K562 (cell line): Measurements from ENCODE around the gene VDAC2. TPM values are rescaled to one million over a fixed set of nuclear protein-coding genes. Genes with fewer than 3 reads are reported as not detected.

ENCODE experiments used
- CBX8 ChIP-seq: fragments of 200-600 bp; sonication (generic); IDR thresholded peaks from 2 replicates; pipeline ENCODE4 v1.6.1; 2012; ENCODE audit warnings: borderline replicate concordance, mixed run types, low read depth, mild to moderate bottlenecking, moderate library complexity, mixed read lengths, low read length, control low read depth, inconsistent platforms; ENCODE audit not compliant: poor library complexity, severe bottlenecking; ENCODE audit errors: extremely low read depth
- CSDE1 ChIP-seq, 2 experiments: fragments of 450-650 bp; IDR thresholded peaks; 2 replicates each; pipeline ENCODE4 v1.6.1; 2016; ENCODE audit warnings: mild to moderate bottlenecking in 1 of 2
- GATAD2B ChIP-seq: fragments of 450-650 bp; IDR thresholded peaks from 2 replicates; pipeline ENCODE4 v1.6.1; 2017; ENCODE audit warnings: mild to moderate bottlenecking, borderline replicate concordance
- HES1 ChIP-seq: fragments of 450-650 bp; IDR thresholded peaks from 2 replicates; pipeline ENCODE4 v1.6.1; 2016; ENCODE audit warnings: low read depth, mild to moderate bottlenecking, moderate library complexity
- HMGXB4 ChIP-seq: sonication (generic); formaldehyde crosslinking; IDR thresholded peaks from 2 replicates; pipeline ENCODE4 v1.8.1; 2023; ENCODE audit warnings: mild to moderate bottlenecking, missing genetic modification reagents
- IRF2 ChIP-seq: sonication (generic); formaldehyde crosslinking; IDR thresholded peaks from 2 replicates; pipeline ENCODE4 v1.8.1; 2022; ENCODE audit warnings: mild to moderate bottlenecking, missing genetic modification reagents
- MTA2 ChIP-seq: fragments of 450-650 bp; IDR thresholded peaks from 2 replicates; pipeline ENCODE4 v1.6.1; 2016; ENCODE audit warnings: low read depth
- PHB2 ChIP-seq: fragments of 450-650 bp; IDR thresholded peaks from 2 replicates; pipeline ENCODE4 v1.6.1; 2017; ENCODE audit warnings: low read depth
- PHF20 ChIP-seq: fragments of 450-650 bp; IDR thresholded peaks from 2 replicates; pipeline ENCODE4 v1.6.1; 2018; ENCODE audit not compliant: partially characterized antibody
- PKNOX1 ChIP-seq: fragments of 450-650 bp; IDR thresholded peaks from 2 replicates; pipeline ENCODE4 v1.6.1; 2016
- SRSF7 ChIP-seq: fragments of 200-400 bp; formaldehyde crosslinking; optimal IDR thresholded peaks from 2 replicates; pipeline ENCODE3; 2017; ENCODE audit warnings: mild to moderate bottlenecking, low read depth, low read length
- TAF9B ChIP-seq: fragments of 450-650 bp; IDR thresholded peaks from 2 replicates; pipeline ENCODE4 v1.6.1; 2018; ENCODE audit warnings: mild to moderate bottlenecking; ENCODE audit not compliant: partially characterized antibody
- TFE3 ChIP-seq: fragments of 450-650 bp; formaldehyde crosslinking; IDR thresholded peaks from 2 replicates; pipeline ENCODE4 v1.4.0; 2020; ENCODE audit warnings: mild to moderate bottlenecking, mixed read lengths
- TGIF2 ChIP-seq: sonication (generic); formaldehyde crosslinking; IDR thresholded peaks from 2 replicates; pipeline ENCODE4 v1.8.1; 2022; ENCODE audit warnings: mild to moderate bottlenecking, missing genetic modification reagents, moderate library complexity
- THAP12 ChIP-seq: fragments of 250-450 bp; sonication (Bioruptor Pico); IDR thresholded peaks from 2 replicates; pipeline ENCODE4 v1.9.0; 2021; ENCODE audit warnings: mild to moderate bottlenecking, inconsistent platforms
- ZNF518B ChIP-seq: fragments of 250-450 bp; sonication (Bioruptor Pico); IDR thresholded peaks from 2 replicates; pipeline ENCODE4 v1.5.0; 2021; ENCODE audit warnings: mild to moderate bottlenecking, moderate library complexity
- ZNF79 ChIP-seq: fragments of 250-450 bp; sonication (Bioruptor Pico); IDR thresholded peaks from 2 replicates; pipeline ENCODE4 v1.4.0; 2020; ENCODE audit warnings: low read depth, mild to moderate bottlenecking, moderate library complexity
- polyA plus RNA-seq, 8 experiments: library from polyadenylated mRNA; depleted of rRNA in 4 of 8; stranded (reverse) in 5 of 8; unstranded in 3 of 8; fragments of >200 nt; fragmentation: Nextera tagmentation in 2 of 8; fragmentation: Illumina TruSeq in 1 of 8; extraction: Ambion mirVana in 2 of 8; extraction: Trizol in 1 of 8; gene quantifications; 2 replicates each; pipeline versions ENCODE4 v1.2.1 to v1.2.3, GENCODE V29; 2011 to 2014; ENCODE audit warnings: inconsistent platforms in 1 of 8, missing spikeins in 1 of 8
- total RNA-seq, 7 experiments: library from RNA; depleted of rRNA in 6 of 7; stranded (reverse); fragments of >200 nt in 6 of 7; fragmentation: Illumina TruSeq in 2 of 7; extraction: Trizol in 2 of 7; gene quantifications; 2 replicates each; pipeline versions ENCODE4 v1.2.1 to v1.2.3, GENCODE V29; 2011 to 2021; ENCODE audit warnings: low replicate concordance in 1 of 7

The VDAC2 gene
- total and polyA plus RNA-seq, 9 of the 15 experiments (the other 6 are each of a cell fraction or from before 2014, with no cell fraction given), result 139 to 450 (median 250) TPM

GRCh38 chr10:75236178-75236825 is 25.7 kb downstream of the VDAC2 start (continued):
- TF ChIP-seq PKNOX1, result no peak
- no peak for TF ChIP-seq CSDE1 (IDR thresholded peaks at IDR 0.05)
- peak; percentile 51 for TF ChIP-seq PHF20
- TF ChIP-seq ZNF79 (CRISPR knock-in tag), result no peak
- TF ChIP-seq ZNF518B (CRISPR knock-in tag), result no peak
- TF ChIP-seq CBX8, result no peak
- TF ChIP-seq HMGXB4 (CRISPR knock-in tag), result no peak
- TF ChIP-seq THAP12 (CRISPR knock-in tag), result no peak
- TF ChIP-seq IRF2 (CRISPR knock-in tag), result no peak
- 0 out of 2 replicates have a peak, but pooled peaks have one; percentile 70 for TF ChIP-seq TGIF2 (CRISPR knock-in tag)
- no peak for TF ChIP-seq TFE3
- no peak for TF ChIP-seq GATAD2B
- TF ChIP-seq TAF9B, result no peak
- TF ChIP-seq HES1, result no peak
- no peak for TF ChIP-seq MTA2
- TF ChIP-seq PHB2, result no peak
- no peak for TF ChIP-seq SRSF7
